Adrenal gland (tissue), 12 donors: ENCODE data around the gene HTRA3. TPM values are rescaled to one million over a fixed set of nuclear protein-coding genes. Genes with fewer than 3 reads are reported as not detected.
A peak's percentile ranks its signal among the peaks of the same experiment; 100 is the strongest.

ENCODE experiments used
- DNase-seq, 7 donors: peaks; one replicate each; pipeline ENCODE4 v3.0.0-alpha.2; 2019 to 2020
- H3K27ac ChIP-seq, 5 donors: fragments of 200-600 bp; sonication (generic) in 4 of 5; 1 replicate in 3 of 5; 2 replicates in 2 of 5; pipeline versions ENCODE4 v1.5.1 to v1.8.0; 2016 to 2020; ENCODE audit warnings: mild to moderate bottlenecking in 1 of 5
- H3K27me3 ChIP-seq: fragments of 200-600 bp; 2 replicates; pipeline ENCODE4 v1.8.0; 2021
- H3K36me3 ChIP-seq, 2 donors: fragments of 200-600 bp; replicated peaks in 1 of 2; 1 replicate in 1 of 2; 2 replicates in 1 of 2; pipeline versions ENCODE4 v1.5.1 to v1.8.0; 2018 to 2022
- H3K4me1 ChIP-seq, 2 donors: fragments of 200-600 bp; replicated peaks in 1 of 2; 1 replicate in 1 of 2; 2 replicates in 1 of 2; pipeline versions ENCODE4 v1.5.1 to v1.8.0; 2018 to 2021
- H3K4me3 ChIP-seq, 4 donors: fragments of 200-600 bp; sonication (generic) in 3 of 4; one replicate each; pipeline ENCODE4 v1.5.1; 2016 to 2018
- H3K9me3 ChIP-seq, 3 donors: fragments of 200-600 bp; sonication (generic) in 1 of 3; replicated peaks in 1 of 3; 1 replicate in 2 of 3; 2 replicates in 1 of 3; pipeline versions ENCODE4 v1.5.1 to v1.8.0; 2016 to 2021
- CTCF ChIP-seq, 6 experiments: fragments of 450-650 bp in 4 of 6; fragments of 200-600 bp in 2 of 6; sonication (generic) in 1 of 6; IDR thresholded peaks; 1 replicate in 5 of 6; 2 replicates in 1 of 6; pipeline versions ENCODE4 v1.5.1 to v1.8.0; 2016 to 2021; ENCODE audit warnings: antibody characterized with exemption in 6 of 6, mild to moderate bottlenecking in 2 of 6, moderate library complexity in 1 of 6
- POLR2A ChIP-seq, 2 donors: fragments of 450-650 bp; IDR thresholded peaks; one replicate each; pipeline ENCODE4 v1.6.1; 2017; ENCODE audit warnings: antibody characterized with exemption in 2 of 2, mild to moderate bottlenecking in 2 of 2, moderate library complexity in 1 of 2
- WGBS, 4 donors: extraction: QIAGEN DNeasy Blood & Tissue Kit in 2 of 4; methylation state at CpG; one replicate each; pipeline versions ENCODE4 v1.1.5 to v1.1.7; 2013 to 2017; 5-methylcytosine and 5-hydroxymethylcytosine counted together
- intact Hi-C, 2 donors: fragments of 100-400 bp; cut with DNase I; formaldehyde crosslinking; loops; one replicate each; pipeline versions ENCODE4 v1.14.1 to v1.15.0; 2022 to 2023
- polyA plus RNA-seq, 3 donors: library from polyadenylated mRNA; stranded (reverse); fragments of 200-250 nt in 2 of 3; fragments of 350-450 nt in 1 of 3; fragmentation: Illumina TruSeq in 1 of 3; extraction: RNeasy Lipid Tissue Mini Kit (QIAGEN cat#74804) in 1 of 3; gene quantifications; one replicate each; pipeline ENCODE4 v1.2.3, GENCODE V29; 2013 to 2014
- total RNA-seq, 9 donors: library from RNA; depleted of rRNA in 4 of 9; stranded (reverse); fragments of >200 nt in 4 of 9; fragments of 120-200 nt in 1 of 9; fragmentation: NEBNext Ultra II Directional in 1 of 9; extraction: Animal tissue kit (Norgen Biotek cat#: 25700) in 1 of 9; gene quantifications; one replicate each; pipeline versions ENCODE4 v1.1.0 to v1.2.4, GENCODE V29; 2013 to 2023
- donor health status: healthy with polysubstance abuse.
- donor health status: Bipolar disorder and iron deficiency.
- donor health status: DM: yes; HTN: yes; CAD: no.
- donor health status: DM: no; HTN: no; CAD: no.
- donor health status: DM: no; HTN: no; CAD: no.
- donor health status: DM: yes; HTN: yes; CAD: no.

HTRA3 gene
- total and polyA plus RNA-seq, 12 donors = 1.6 to 14.0 (median 4.2) TPM

GRCh38 chr4:8260656-8261111 lies 8.9 kb upstream of the HTRA3 start:
- intact Hi-C loops = no loop called here
- DNase-seq = peak in 6 of 7 donors; percentile 50 to 69 (median 66)
- WGBS, 4 donors = 10 to 17% (median 13%) methylated on average over 9 to 13 of the region's 13 CpGs
- peak overlapping the region in 1 of 5 donors; percentile 62 for H3K27ac ChIP-seq
- no peaks in the 10 kb centered on the region for H3K27me3 ChIP-seq
- H3K9me3 ChIP-seq = no peaks in the 10 kb centered on the region
- H3K4me1 ChIP-seq = peaks cover 0 to 3% of the 10 kb centered on the region in 2 donors
- TF ChIP-seq CTCF (IDR thresholded peaks at IDR 0.05) = no peak
- no peak for TF ChIP-seq POLR2A (IDR thresholded peaks at IDR 0.05)
- H3K36me3 ChIP-seq = no peaks in the 10 kb centered on the region
- H3K4me3 ChIP-seq = no peak overlapping the region

- Histone ChIP-seq H3K9me3 (no peaks in the 10 kb centered on the region), H3K27ac (no peak overlapping the region), H3K4me1 (peaks cover 0 to 8% of the 10 kb centered on the region in 2 donors), H3K4me3 (no peak overlapping the region), H3K27me3 (no peaks in the 10 kb centered on the region), H3K36me3 (no peaks in the 10 kb centered on the region)
- WGBS, 4 donors = 70 to 80% (median 79%) methylated on average over 20 to 25 of the region's 25 CpGs
- TF ChIP-seq CTCF (IDR thresholded peaks at IDR 0.05) (no peak), POLR2A (IDR thresholded peaks at IDR 0.05) (no peak)
- no peak for DNase-seq
- intact Hi-C loops = no loop called here
Measured at GRCh38 chr4:8261851-8262535, 7.6 kb upstream of the HTRA3 start.

GRCh38 chr4:8262637-8263322 lies 6.8 kb upstream of the HTRA3 start:
- intact Hi-C loops = no loop called here
- 67 to 89% (median 85%) methylated on average over 4 to 23 of the region's 23 CpGs; no CpG with 5 or more reads in 1 of the 4 donors for WGBS, 4 donors
- H3K36me3 ChIP-seq = no peaks in the 10 kb centered on the region
- no peaks in the 10 kb centered on the region for H3K9me3 ChIP-seq
- DNase-seq = no peak
- TF ChIP-seq CTCF (IDR thresholded peaks at IDR 0.05) (no peak), POLR2A (IDR thresholded peaks at IDR 0.05) (no peak)
- no peak overlapping the region for H3K27ac ChIP-seq
- no peak overlapping the region for H3K4me3 ChIP-seq
- no peaks in the 10 kb centered on the region for H3K27me3 ChIP-seq
- peaks cover 0 to 13% of the 10 kb centered on the region in 2 donors for H3K4me1 ChIP-seq

GRCh38 chr4:8263397-8263796 lies 6.2 kb upstream of the HTRA3 start:
- intact Hi-C loops = no loop called here
- Histone ChIP-seq H3K9me3 (no peaks in the 10 kb centered on the region), H3K27ac (no peak overlapping the region), H3K27me3 (no peaks in the 10 kb centered on the region), H3K36me3 (no peaks in the 10 kb centered on the region), H3K4me1 (peaks cover 0 to 13% of the 10 kb centered on the region in 2 donors), H3K4me3 (no peak overlapping the region)
- 84 to 90% (median 87%) methylated on average over 9 to 10 of the region's 10 CpGs for WGBS, 4 donors
- no peak for TF ChIP-seq CTCF (IDR thresholded peaks at IDR 0.05)
- TF ChIP-seq POLR2A (IDR thresholded peaks at IDR 0.05) = no peak
- DNase-seq = no peak
